ENCODE data around the gene AGER.

The AGER gene

GRCh38 chr6:32210191-32210601 lies 26.1 kb upstream of the AGER start:
- Mint-ChIP-seq H3K9me3 (no peaks in the 10 kb centered on the region), H3K4me1 (no peaks in the 10 kb centered on the region), H3K27me3 (no peaks in the 10 kb centered on the region), H3K27ac (no peak overlapping the region), H3K36me3 (ENCODE audit: low read depth) (no peaks in the 10 kb centered on the region), H3K4me3 (no peak overlapping the region)
- DNase-seq (no peak), ATAC-seq (no peak)

GRCh38 chr6:32208996-32209395 lies 24.9 kb upstream of the AGER start:
- no peaks in the 10 kb centered on the region for H3K4me1 Mint-ChIP-seq
- DNase-seq (no peak), ATAC-seq (no peak)
- no peak overlapping the region for H3K4me3 Mint-ChIP-seq
- no peaks in the 10 kb centered on the region for H3K27me3 Mint-ChIP-seq
- H3K27ac Mint-ChIP-seq: no peak overlapping the region
- H3K36me3 Mint-ChIP-seq (ENCODE audit: low read depth): no peaks in the 10 kb centered on the region
- no peaks in the 10 kb centered on the region for H3K9me3 Mint-ChIP-seq

- DNase-seq (no peak), ATAC-seq (no peak)
- Mint-ChIP-seq H3K27me3 (no peaks in the 10 kb centered on the region), H3K4me1 (no peaks in the 10 kb centered on the region), H3K36me3 (ENCODE audit: low read depth) (no peaks in the 10 kb centered on the region), H3K9me3 (no peaks in the 10 kb centered on the region), H3K4me3 (no peak overlapping the region), H3K27ac (no peak overlapping the region)
Observed at GRCh38 chr6:32204268-32204715, 20.2 kb upstream of the AGER start.

- Mint-ChIP-seq H3K9me3 (no peaks in the 10 kb centered on the region), H3K36me3 (ENCODE audit: low read depth) (no peaks in the 10 kb centered on the region), H3K4me1 (no peaks in the 10 kb centered on the region), H3K27me3 (no peaks in the 10 kb centered on the region), H3K4me3 (no peak overlapping the region), H3K27ac (no peak overlapping the region)
- DNase-seq (no peak), ATAC-seq (no peak)
Observed at GRCh38 chr6:32203426-32204267, 19.6 kb upstream of the AGER start.

GRCh38 chr6:32202186-32202585 lies 18.1 kb upstream of the AGER start:
- Mint-ChIP-seq H3K27me3 (no peaks in the 10 kb centered on the region), H3K27ac (no peak overlapping the region), H3K36me3 (ENCODE audit: low read depth) (no peaks in the 10 kb centered on the region), H3K9me3 (no peaks in the 10 kb centered on the region), H3K4me3 (no peak overlapping the region), H3K4me1 (no peaks in the 10 kb centered on the region)
- no peak for DNase-seq
- no peak for ATAC-seq

- no peak overlapping the region for H3K27ac Mint-ChIP-seq
- H3K9me3 Mint-ChIP-seq: no peaks in the 10 kb centered on the region
- no peak overlapping the region for H3K4me3 Mint-ChIP-seq
- DNase-seq (no peak), ATAC-seq (no peak)
- no peaks in the 10 kb centered on the region for H3K27me3 Mint-ChIP-seq
- H3K36me3 Mint-ChIP-seq (ENCODE audit: low read depth): no peaks in the 10 kb centered on the region
- peaks cover 10% of the 10 kb centered on the region for H3K4me1 Mint-ChIP-seq
Observed at GRCh38 chr6:32200711-32201475, 16.8 kb upstream of the AGER start.

GRCh38 chr6:32198866-32199265 lies 14.8 kb upstream of the AGER start:
- DNase-seq: no peak
- Mint-ChIP-seq H3K9me3 (no peaks in the 10 kb centered on the region), H3K36me3 (ENCODE audit: low read depth) (no peaks in the 10 kb centered on the region), H3K27me3 (no peaks in the 10 kb centered on the region), H3K4me1 (peaks cover 24% of the 10 kb centered on the region), H3K27ac (no peak overlapping the region), H3K4me3 (no peak overlapping the region)
- ATAC-seq: no peak

GRCh38 chr6:32198345-32198696 lies 14.3 kb upstream of the AGER start:
- Mint-ChIP-seq H3K9me3 (no peaks in the 10 kb centered on the region), H3K36me3 (ENCODE audit: low read depth) (no peaks in the 10 kb centered on the region), H3K4me1 (peaks cover 30% of the 10 kb centered on the region), H3K27ac (no peak overlapping the region), H3K27me3 (no peaks in the 10 kb centered on the region), H3K4me3 (no peak overlapping the region)
- ATAC-seq (no peak), DNase-seq (no peak)

GRCh38 chr6:32196682-32197616 lies 12.9 kb upstream of the AGER start:
- Mint-ChIP-seq H3K27ac (peak overlapping the region; percentile 97), H3K36me3 (ENCODE audit: low read depth) (no peaks in the 10 kb centered on the region), H3K9me3 (no peaks in the 10 kb centered on the region), H3K4me3 (peak overlapping the region; percentile 93), H3K4me1 (peaks cover 37% of the 10 kb centered on the region), H3K27me3 (no peaks in the 10 kb centered on the region)
- DNase-seq: no peak
- no peak for ATAC-seq

GRCh38 chr6:32195902-32196681 lies 12.0 kb upstream of the AGER start:
- Mint-ChIP-seq H3K27me3 (no peaks in the 10 kb centered on the region), H3K4me3 (peak overlapping the region; percentile 93), H3K36me3 (ENCODE audit: low read depth) (no peaks in the 10 kb centered on the region), H3K27ac (peak overlapping the region; percentile 97), H3K9me3 (no peaks in the 10 kb centered on the region), H3K4me1 (peaks cover 44% of the 10 kb centered on the region)
- peak; percentile 83 for DNase-seq
- peak; percentile 88 for ATAC-seq

- peaks cover 47% of the 10 kb centered on the region for H3K4me1 Mint-ChIP-seq
- peak; percentile 90 for ATAC-seq
Observed at GRCh38 chr6:32195652-32195901, 11.5 kb upstream of the AGER start.

GRCh38 chr6:32194825-32195651 lies 11.0 kb upstream of the AGER start:
- Mint-ChIP-seq H3K4me3 (peak overlapping the region; percentile 93), H3K9me3 (no peaks in the 10 kb centered on the region), H3K4me1 (peaks cover 49% of the 10 kb centered on the region), H3K27ac (peak overlapping the region; percentile 93), H3K27me3 (no peaks in the 10 kb centered on the region), H3K36me3 (ENCODE audit: low read depth) (peaks cover 1% of the 10 kb centered on the region)
- no peak for ATAC-seq
- peak; percentile 41 for DNase-seq

More at GRCh38 chr6:32195652-32195901, 11.5 kb upstream of the AGER start:
- peak overlapping the region; percentile 93 for H3K27ac Mint-ChIP-seq
- H3K4me3 Mint-ChIP-seq: peak overlapping the region; percentile 93
- DNase-seq: peak; percentile 100
- H3K27me3 Mint-ChIP-seq: no peaks in the 10 kb centered on the region
- H3K36me3 Mint-ChIP-seq (ENCODE audit: low read depth): peaks cover 1% of the 10 kb centered on the region
- no peaks in the 10 kb centered on the region for H3K9me3 Mint-ChIP-seq

- peaks cover 49% of the 10 kb centered on the region for H3K4me1 Mint-ChIP-seq
- peak overlapping the region; percentile 93 for H3K4me3 Mint-ChIP-seq
Observed at GRCh38 chr6:32194388-32194787, 10.3 kb upstream of the AGER start.

More at GRCh38 chr6:32194388-32194787, 10.3 kb upstream of the AGER start:
- no peak for ATAC-seq
- Mint-ChIP-seq H3K36me3 (ENCODE audit: low read depth) (peaks cover 1% of the 10 kb centered on the region), H3K27ac (peak overlapping the region; percentile 93), H3K27me3 (no peaks in the 10 kb centered on the region), H3K9me3 (no peaks in the 10 kb centered on the region)
- no peak for DNase-seq
